ENCODE data around the gene INPP4B.

GRCh38 chr4:142100941-142101340 is 745.2 kb downstream of the INPP4B start:
- TF ChIP-seq CTCF (IDR thresholded peaks at IDR 0.05) (no peak), POLR2AphosphoS5 (IDR thresholded peaks at IDR 0.05) (no peak)
